HG02885 (cell line): ENCODE measurements around the gene PREPL.

Experiments
- ATAC-seq: cut with Tn5 transposase; IDR thresholded peaks from one replicate; pipeline ENCODE4 v1.9.1; 2021; ENCODE audit warnings: mild to moderate bottlenecking; ENCODE audit not compliant: unreplicated experiment, poor library complexity

PREPL gene

DNA sequence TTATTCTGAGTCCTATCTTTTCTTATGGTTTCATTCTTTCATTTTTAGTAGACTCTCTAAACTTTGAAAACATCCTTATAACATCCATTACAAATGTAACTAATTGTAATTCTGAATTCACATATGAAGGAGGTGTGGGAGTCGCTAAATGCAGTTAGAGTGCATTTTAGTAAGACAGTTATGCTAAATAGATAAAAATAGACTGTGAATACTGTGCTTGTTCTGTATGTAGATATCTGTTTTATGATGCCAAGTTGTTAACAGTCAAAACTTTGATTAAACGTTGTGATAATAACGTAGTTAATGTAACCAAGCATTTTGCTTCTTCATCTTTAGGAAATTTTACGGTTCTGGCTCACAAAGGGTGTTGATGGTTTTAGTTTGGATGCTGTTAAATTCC lies 61.7 kb downstream of the PREPL start:
- ATAC-seq: no peak

GRCh38 chr2:44297431-44297830 lies 63.9 kb downstream of the PREPL start:
- ATAC-seq: no peak

DNA sequence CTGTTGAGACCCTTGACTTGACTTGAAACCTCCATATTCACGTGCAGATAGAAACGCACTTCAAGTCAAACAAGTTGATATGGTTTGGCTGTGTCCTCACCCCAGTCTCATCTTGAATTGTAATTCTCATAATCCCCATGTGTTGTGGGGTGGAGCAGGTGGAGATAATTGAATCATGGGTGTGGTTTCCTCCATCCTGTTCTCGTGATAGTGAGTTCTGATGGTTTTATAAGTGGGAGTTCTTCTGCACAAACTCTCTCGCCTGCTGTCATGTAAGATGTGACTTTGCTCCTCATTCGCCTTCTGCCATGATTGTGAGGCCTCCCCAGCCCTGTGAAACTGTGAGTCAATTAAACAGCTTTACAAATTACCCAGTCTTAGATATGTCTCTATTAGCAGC lies 64.6 kb downstream of the PREPL start:
- ATAC-seq: no peak

GRCh38 chr2:44295633-44296359 lies 65.5 kb downstream of the PREPL start:
- no peak for ATAC-seq

GRCh38 chr2:44295113-44295512 lies 66.2 kb downstream of the PREPL start:
- ATAC-seq: no peak

DNA sequence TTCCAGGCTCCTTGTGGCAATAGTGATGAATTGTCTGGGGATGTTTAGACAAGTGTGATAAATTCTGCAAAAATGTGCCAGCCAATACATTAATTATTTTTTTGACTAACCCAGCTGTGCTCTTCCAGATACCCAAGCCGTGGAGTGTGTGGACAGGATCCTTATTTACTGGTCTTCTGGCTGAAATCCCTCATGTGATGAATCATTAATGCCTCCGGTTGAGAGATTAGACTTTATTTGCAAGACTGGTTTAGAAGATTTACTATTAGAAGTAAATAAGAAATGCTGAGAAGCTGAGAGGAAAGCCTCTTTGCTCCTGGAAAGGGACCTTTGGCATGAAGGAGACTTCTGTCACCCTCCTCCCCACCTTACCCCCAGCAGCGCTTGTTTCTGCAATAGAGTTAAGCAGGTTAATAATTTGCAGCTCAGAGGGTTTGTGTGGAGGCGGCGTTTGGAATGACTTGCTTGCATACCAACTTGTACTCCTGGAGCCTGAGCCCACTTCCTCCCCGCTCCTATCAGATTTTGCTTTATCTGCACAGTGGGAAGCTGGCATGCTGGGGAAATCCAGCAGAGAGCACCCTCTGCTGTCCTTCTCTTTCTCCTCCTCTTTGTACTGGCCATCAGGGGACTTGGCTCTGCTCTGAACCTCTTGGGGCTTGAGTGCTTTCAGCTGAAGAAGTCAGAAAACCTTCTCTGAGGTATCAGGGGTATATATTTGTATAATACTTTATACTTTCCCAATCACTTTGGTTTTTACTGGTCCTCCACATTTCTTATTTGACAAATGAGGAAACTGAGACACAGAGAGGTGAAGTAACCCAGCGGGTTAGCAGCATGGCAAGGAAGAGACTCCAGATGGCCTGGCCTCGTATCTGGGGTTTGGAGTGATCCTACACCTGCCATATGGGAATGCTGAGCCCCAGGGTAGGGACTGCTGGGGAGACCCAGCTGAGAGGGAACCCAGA lies 69.7 kb downstream of the PREPL start:
- no peak for ATAC-seq

- ATAC-seq: no peak
Measured at GRCh38 chr2:44290261-44290660, 71.0 kb downstream of the PREPL start.

DNA sequence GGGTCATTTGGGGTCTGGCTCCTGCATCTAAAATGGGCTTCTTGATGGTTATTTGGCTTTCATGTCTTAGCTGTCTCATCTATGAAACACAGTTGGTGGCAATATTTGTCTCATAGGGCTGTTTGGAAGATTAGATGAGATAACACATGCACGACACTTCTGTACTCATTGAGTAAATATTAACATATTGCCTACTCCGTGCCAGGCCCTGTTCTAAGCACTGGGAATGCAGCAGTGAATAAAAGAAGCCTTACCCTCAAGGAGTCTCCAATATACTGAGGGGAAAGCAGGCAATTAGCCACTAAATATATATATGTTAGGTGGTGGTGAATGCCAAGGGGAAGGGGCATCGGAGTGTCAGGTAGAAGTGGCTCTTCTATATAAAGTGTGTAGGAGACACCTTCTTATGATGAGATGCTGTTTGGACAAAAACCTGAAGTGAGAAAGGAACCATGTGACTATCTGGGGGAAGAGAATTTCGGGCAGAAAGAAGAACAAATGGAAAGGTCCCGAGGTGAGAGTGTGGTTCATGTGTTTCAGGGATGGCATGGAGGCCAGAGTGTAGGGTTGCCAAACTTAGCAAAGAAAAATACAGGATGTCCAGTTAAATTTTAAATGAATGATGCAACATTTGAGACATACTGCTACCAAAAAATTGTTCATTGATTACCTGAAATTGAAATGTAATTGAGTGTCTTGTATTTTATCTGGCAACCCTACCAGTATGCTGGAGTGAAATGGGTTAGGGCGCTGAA lies 74.2 kb downstream of the PREPL start:
- no peak for ATAC-seq

DNA sequence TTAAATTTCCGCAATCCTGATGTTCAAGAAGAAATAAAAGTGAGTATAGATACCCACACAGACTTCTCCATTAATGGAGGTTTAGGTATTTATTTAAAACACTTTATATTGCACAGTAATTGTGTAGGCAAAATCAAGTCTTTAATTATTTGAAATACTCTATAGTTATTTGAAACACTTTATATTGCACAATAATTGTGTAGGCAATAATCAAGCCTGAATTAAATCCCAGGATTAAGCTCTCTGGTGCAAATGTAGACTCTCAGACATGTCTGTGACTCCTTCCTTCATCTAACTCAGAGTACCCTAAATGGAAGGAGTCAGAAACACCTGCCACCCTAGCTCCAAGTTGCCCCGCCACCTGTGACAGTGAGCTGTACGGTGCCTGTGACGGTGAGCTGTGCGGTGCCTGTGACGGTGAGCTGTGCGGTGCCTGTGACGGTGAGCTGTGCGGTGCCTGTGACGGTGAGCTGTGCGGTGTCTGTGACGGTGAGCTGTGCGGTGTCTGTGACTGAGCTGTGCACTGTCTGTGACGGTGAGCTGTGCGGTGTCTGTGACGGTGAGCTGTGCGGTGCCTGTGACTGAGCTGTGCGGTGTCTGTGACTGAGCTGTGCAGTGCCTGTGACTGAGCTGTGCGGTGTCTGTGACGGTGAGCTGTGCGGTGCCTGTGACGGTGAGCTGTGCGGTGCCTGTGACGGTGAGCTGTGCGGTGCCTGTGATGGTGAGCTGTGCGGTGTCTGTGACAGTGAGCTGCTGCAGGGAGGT lies 75.0 kb downstream of the PREPL start:
- ATAC-seq: no peak

GRCh38 chr2:44285174-44285573 lies 76.1 kb downstream of the PREPL start:
- ATAC-seq: no peak

- ATAC-seq: no peak
Measured at GRCh38 chr2:44283116-44283666, 78.1 kb downstream of the PREPL start.

DNA sequence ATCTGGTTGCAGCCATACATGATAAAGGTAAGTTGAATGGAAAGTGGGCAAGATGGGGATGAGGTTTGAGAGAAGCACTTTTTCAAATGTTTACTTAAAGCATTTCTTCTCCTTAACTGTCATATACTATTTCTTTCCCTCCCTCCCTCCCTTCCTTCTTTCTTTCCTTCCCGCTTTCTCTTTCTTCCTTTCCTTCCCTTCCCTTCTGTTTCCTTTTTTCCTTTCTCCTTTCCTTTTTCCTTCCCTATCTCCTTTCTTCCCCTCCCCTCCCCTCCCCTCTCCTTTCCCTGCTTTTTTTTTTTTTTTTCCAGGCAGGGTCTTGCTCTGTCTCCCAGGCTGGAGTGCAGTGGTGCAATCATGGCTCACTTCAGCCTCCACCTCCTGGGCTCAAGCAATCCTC lies 80.4 kb downstream of the PREPL start:
- ATAC-seq: no peak

DNA sequence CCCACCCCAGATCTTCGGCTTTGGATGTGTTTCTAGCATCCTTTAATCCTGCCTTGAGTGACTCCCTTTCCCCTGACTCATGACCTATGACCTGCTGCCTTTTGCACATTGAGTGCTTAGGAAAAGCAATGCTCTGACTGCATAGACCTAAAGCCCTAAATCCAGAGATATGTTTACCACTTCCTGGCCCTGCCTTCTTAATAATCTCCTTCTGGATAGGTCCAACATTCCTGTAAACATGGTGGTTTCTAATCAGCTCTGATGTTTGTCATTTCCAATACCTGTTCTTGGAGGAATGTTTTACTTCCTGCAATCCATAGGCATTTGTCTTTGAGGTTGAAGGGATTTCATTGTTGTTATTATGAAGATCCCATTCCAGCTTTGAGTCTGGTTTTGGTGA lies 83.8 kb downstream of the PREPL start:
- no peak for ATAC-seq

- ATAC-seq: no peak
Measured at GRCh38 chr2:44275927-44276303, 85.4 kb downstream of the PREPL start.

GRCh38 chr2:44273596-44273995 lies 87.7 kb downstream of the PREPL start:
- ATAC-seq: no peak

DNA sequence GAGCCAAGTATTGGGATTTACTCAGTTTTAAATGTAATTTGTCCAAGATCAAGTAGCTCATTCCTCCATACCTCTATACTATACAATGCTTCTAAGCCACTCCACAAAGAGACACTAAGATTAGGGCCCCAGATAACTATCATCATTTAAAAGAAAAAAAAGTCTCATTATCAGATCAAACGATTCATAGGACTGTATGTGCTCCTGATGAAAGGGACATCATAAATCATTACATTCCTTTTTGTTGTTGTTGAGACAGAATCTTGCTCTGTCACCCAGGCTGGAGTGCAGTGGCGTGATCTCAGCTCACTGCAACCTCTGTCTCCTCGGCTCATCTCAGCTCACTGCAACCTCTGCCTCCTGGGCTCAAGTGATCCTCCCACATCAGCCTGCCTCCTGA lies 88.2 kb downstream of the PREPL start:
- no peak for ATAC-seq

DNA sequence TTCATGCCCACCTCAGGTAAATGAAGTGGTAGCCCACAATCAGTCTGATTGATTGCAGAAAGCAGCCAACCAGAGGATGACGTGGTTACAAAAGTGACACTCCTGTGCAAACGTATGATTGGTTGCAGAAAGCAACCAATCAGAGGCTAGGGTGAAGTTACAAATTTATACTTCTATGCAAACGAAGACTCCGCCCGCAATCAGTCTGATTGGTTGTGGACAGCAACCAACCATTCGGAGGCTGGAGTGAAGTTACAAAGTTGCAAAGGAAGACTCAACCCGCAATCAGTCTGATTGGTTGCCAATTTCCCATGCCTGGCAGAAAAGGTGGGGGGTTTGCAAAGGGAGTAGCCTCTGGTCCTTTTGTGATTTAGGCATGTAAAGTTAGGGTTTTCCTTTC lies 90.0 kb downstream of the PREPL start:
- no peak for ATAC-seq

DNA sequence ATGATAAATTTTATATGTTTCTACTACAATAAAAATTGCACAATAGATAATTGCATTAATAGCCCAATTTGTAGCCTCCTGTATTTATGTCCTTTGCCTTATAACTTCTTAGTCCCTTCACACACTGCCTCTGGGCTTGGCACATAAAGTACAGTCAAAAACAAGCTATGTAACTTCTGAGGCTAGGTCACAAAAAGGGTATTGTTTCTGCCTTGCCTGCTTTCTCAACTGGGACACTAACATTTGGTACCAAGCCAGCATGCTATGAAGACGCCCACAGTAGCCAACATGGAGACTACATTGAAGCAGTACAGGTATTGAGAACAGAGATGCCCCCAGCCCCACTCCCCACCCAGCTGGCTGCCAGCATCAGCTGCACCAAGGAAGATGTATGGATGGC lies 91.5 kb downstream of the PREPL start:
- no peak for ATAC-seq

GRCh38 chr2:44267796-44268648 lies 93.3 kb downstream of the PREPL start:
- ATAC-seq: no peak
